GM19468 (cell line): Measurements from ENCODE around the gene HRCT1.
"Not testable (repeated sequence)": the region's sequence is repeated elsewhere in the genome, so short reads cannot be mapped to it uniquely, and the experiment has no call there.

Source experiments
- ATAC-seq: cut with Tn5 transposase; IDR thresholded peaks from one replicate; pipeline ENCODE4 v1.9.1; 2021; ENCODE audit warnings: mild to moderate bottlenecking, moderate library complexity, moderate number of reproducible peaks; ENCODE audit not compliant: unreplicated experiment; ENCODE audit errors: extremely low read depth

HRCT1 gene

DNA sequence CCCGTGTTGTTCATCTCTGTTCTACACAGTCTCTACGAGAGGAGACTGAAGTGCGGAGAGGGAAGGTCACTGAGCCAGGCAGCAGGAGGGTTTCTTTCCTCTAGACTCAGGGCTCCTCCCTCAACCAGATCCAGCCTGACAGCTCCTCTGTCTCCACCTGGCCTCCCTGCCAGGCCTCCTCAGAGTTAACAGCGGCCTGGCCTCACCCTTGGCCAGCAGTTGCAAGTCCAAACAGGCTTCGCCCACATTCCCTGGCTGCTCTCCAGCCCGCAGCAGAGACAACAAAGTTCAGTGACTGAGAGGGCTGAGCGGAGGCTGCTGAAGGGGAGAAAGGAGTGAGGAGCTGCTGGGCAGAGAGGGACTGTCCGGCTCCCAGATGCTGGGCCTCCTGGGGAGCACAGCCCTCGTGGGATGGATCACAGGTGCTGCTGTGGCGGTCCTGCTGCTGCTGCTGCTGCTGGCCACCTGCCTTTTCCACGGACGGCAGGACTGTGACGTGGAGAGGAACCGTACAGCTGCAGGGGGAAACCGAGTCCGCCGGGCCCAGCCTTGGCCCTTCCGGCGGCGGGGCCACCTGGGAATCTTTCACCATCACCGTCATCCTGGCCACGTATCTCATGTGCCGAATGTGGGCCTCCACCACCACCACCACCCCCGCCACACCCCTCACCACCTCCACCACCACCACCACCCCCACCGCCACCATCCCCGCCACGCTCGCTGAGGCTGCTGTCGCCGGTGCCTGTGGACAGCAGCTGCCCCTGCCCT lies at the start of gene HRCT1:
Gene HRCT1 (plus strand): TSS at position 291 of the 768 bp plus-strand sequence. CDS start 86 bp downstream, at position 377.
- no peak for ATAC-seq

DNA sequence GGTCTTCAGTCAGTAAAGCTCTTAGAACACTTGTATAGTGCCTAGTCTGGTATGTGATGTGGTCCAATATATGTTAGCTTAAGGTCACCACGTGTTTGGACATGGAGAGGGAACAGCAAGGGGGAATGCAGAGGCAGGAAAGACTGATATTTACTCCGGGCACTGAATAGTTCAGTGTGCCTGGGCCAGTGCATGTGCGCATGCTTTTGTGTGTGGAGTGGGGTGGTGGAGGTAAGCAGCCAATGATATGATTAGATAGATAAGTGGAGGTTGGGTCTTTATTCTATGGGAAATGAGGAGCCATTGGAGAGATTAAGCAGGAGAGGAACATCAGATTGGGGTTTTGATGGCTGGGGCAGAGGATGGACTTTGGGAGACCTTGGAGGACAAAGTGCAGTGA lies 49.8 kb upstream of the HRCT1 start:
- ATAC-seq, result no peak

- no peak for ATAC-seq
Measured at GRCh38 chr9:35856882-35857281, 49.1 kb upstream of the HRCT1 start.

- ATAC-seq, result no peak
Measured at GRCh38 chr9:35858458-35858857, 47.5 kb upstream of the HRCT1 start.

DNA sequence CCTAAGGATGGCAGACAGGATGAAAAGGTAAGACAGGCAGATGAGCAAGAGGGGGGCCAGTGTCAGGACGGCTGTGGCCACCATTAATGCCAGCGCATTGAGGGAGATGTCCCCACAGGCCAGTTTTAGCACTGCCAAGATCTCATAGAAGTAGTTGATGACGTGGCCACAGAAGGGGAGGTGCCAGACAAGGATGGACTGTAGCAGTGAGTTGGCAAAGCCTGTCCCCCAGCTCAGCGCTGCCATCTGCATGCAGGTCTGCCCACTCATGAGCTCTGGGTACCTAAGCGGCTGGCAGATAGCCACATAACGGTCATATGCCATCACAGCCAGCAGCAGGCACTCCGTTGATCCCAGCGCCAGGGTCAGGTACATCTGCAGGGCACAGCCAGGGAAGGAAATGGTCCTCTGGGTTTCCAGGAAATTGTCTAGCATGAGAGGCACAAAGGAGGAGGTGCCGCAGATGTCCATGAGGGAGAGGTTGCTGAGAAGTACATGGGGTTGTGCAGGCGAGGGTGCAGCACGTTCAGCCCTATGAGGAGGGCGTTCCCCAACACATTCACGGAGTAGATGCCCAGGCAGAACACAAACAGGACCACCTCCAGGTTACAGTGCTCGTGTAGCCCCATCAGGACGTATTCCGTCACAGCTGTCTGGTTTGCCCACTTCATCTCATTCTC lies 46.6 kb upstream of the HRCT1 start:
- no peak for ATAC-seq

DNA sequence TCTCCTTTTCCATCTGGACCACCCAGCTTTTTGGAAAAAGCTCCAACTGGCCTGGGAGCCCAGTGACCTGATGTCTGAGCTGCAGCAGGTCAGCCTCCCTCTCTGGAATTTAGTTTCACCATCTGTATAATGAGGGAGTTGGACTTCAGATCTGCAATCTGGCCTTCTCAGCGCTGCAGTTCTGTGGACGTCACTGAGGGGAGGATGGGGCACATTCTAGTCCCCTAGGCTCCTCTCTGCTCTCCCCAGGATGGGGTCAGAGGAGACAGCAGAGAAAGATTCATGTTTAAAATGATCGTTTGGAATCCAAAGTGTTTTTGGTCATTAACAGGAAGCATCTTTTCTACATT lies 46.0 kb upstream of the HRCT1 start:
- ATAC-seq, result no peak

GRCh38 chr9:35861161-35861897 lies 44.7 kb upstream of the HRCT1 start:
- no peak for ATAC-seq

DNA sequence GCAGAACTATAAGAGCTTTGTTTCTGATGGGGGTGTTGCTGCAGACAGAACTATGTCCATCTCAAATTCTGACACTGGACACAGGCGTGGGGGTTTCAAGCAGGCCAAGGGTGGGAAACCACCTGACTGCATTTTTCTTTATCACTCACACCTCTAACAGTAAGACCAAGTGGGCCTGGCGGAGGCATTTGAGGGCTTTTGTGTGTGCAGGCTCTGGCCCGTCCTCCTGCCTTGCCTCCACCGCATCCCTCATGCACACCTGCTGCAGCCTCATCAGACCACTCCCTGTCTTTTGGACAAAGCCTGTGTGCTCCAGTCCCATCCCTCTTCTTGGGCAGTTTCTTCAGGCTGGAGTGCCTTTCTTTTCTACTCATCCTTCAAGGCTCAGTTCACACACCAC lies 43.7 kb upstream of the HRCT1 start:
- no peak for ATAC-seq

DNA sequence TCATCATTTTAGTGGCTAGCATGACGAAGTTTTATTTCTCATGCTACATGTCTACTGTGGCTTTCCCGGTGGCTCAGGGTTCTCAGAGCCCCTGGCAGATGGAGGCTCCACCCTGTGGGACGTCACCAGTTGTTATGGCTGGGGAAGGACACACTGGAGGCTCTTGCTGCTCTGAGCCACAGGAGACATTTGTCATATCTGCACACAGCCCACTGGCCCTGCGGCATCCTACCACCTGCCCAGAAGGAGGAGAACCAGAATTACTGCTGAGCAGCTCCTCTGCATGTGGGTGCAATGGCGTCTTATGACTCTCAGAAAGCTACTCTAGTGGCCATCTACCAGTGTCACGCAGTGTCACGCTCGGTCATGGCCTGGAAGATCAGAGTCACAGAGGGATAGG lies 42.4 kb upstream of the HRCT1 start:
- ATAC-seq, result no peak

DNA sequence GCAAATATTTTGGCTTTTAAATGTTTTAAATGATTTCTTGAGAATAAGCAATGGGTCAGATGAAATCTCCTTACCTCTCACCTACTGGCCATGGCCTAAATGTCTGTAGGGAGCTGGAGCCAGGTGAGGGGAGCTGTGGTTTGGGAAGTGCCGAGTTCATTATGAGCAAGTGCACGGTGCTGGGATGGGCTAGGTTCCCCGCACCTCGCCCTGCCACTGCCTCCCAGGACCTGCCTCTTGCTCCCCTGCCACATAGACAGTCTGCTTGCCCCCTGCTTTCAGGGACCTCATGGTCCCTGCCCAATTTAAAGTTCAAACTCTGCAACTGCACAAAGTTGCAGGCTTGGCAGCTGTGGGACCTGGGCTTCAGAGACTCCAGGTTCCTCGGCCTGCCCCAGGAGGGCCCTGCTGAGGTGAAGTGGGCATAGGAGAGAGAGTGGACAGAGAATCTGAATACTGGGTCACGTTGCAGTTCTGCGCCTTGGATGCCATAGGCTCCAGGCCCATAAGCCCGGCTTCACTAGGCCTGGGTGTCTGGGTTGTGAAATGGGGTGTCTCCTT lies 41.2 kb upstream of the HRCT1 start:
- no peak for ATAC-seq

- ATAC-seq, result no peak
Measured at GRCh38 chr9:35867538-35867937, 38.5 kb upstream of the HRCT1 start.

- ATAC-seq, result no peak
Measured at GRCh38 chr9:35868933-35869332, 37.1 kb upstream of the HRCT1 start.

- no peak for ATAC-seq
Measured at GRCh38 chr9:35869621-35870216, 36.3 kb upstream of the HRCT1 start.

GRCh38 chr9:35870351-35870923 lies 35.6 kb upstream of the HRCT1 start, which contains the start of gene OR13J1:
Gene OR13J1 (minus strand): TSS chr9:35870401. CDS start chr9:35870401, 0 bp downstream.
- no peak for ATAC-seq

GRCh38 chr9:35871545-35871944 lies 34.5 kb upstream of the HRCT1 start:
- no peak for ATAC-seq

DNA sequence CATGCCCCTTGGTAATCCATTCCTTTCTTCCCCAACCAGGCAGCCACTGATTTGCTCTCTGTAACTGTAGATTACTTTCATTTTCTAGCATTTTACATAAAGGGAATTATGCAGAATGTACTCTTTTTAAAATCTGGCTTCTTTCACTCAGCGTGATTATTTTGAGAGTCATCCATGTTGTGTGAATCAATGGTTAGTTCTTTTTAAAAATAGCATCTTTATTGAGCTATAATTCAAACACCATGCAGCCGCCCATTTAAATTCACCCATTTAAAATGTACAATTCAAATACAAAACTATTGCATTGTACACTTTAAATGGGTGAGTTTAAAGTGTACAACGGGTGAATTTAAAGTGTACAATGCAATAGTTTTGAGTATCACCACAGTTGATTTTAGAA lies 33.5 kb upstream of the HRCT1 start:
- ATAC-seq, result no peak

GRCh38 chr9:35882263-35882848 lies 23.6 kb upstream of the HRCT1 start:
- ATAC-seq, result no peak

DNA sequence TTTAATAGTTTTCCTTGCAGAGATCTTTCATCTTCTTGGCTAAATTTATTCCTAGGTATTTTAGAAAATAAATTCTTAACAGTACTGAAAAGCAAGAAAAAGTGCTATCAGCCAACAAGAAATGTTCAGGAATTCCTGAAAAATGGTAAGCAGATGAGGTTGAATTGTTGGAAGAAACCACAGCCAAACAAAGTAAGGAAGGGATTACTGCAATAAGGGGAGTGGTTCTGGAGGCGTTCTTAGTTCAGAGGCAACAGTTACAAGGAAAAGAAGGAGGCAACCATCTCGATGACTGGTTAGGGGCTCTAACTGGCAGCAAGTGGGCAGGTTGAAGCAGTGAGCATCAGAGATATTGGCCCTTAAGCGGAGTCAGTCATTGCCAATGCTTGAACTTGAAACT lies 23.0 kb upstream of the HRCT1 start:
- no peak for ATAC-seq

GRCh38 chr9:35884908-35885307 lies 21.1 kb upstream of the HRCT1 start:
- not testable (repeated sequence) for ATAC-seq

GRCh38 chr9:35891646-35892045 lies 14.4 kb upstream of the HRCT1 start:
- ATAC-seq, result no peak
